Measurements from ENCODE around the gene PLPP6.

PLPP6 gene

DNA sequence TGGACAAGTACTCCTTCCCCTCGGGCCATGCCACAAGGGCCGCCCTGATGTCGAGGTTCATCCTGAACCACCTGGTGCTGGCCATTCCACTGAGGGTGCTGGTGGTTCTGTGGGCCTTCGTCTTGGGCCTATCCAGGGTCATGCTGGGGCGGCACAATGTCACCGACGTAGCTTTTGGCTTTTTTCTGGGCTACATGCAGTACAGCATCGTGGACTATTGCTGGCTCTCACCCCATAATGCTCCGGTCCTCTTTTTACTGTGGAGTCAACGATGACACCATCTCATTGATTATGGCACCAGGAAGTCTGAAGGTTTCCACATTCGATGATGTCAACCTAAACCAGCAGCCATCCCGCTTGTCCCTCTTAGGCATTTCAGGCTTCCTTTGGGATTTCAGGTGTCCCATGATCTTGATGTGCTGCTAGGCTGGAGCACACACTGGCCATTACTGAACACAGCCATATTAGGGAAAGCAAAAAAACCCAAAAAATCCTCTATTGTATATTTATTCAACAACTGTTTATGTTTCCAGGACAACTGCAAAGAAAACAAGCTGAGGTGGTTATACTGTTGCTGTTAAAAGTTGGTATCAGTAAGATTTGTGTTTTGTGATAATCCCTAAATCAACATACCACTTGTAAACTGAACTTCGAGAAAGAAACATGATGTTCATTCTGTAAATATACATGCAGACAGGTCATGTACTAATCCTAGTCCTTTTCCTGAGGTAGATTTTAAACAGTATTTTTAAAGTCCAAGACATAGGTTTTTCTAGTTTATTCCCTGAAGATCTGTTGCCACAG is 1.1 kb downstream of the PLPP6 start:
- DNase-seq: no peak

DNA sequence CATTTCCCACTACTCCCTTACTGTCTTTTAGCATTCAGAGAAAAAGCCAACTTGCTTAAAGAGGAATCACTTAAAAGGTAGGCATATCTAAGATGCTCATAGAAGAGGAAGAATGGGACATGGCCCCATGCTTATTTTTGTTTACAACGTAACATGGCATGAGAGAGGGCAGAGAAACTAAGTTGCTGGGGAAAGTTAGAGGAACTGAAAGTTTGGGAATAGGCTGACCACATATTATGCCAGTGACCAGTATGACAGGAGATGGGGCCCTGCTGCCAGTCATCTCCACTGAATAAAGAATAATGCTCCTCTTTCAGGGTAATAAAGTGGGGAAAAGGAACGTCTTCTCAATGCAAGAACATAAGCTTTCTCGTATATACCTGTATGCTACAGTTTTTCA is 1.9 kb downstream of the PLPP6 start:
- DNase-seq: no peak

DNA sequence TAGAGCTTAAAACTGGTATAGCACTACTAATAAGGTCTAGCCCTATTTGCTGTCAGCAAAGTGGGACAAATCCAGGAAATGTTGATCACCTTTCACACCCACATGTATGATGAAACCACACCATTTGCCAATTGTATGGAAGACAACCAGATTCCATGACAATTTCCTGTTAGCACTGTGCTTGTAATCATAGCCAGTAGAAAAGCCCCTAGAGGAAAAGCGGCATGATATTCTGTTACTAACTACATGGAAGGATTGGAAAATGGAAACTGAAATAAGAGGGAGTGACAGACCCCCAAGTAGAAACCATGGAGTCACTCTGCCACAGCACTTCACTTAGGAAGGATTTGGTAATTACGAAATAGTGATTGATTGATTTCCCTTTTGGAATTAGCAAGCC is 3.3 kb downstream of the PLPP6 start:
- DNase-seq: no peak

DNA sequence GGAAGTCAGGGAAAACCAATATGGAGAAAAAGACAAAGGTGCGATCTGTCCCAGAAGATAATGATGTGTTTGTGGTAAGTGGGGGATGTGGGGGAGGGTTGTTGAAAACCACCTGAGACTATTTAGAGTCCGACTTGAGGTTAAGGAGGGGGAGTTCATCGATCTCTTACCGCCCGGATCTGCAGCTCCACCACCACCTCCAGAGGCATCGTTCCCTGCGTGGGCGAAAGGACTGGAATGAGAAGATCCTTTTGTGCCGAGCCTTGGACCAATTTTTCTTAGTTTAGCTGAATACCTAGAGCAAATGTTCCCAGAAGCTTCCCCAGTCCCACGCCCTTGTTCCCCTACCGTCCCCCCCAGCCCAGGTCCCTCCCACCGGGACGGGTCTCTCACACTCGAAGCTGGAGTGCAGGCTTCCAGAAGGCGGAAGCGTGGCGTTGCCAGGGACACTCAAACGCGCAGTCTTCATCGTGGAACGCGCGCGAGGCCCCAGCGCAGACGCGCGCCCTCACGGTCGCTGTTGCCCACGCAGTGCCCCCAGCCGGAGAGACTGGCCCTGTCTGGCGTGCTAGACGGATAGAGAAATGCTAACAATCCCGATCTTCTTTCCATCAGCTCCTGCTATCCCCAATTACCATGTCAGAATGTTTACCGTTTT is 4.1 kb downstream of the PLPP6 start, which contains the start of gene SPATA6L:
Gene SPATA6L (minus strand): TSS at position 439 of the 658 bp plus-strand sequence. CDS start 230 bp downstream, at position 209.
- peak; percentile 77 for DNase-seq

DNA sequence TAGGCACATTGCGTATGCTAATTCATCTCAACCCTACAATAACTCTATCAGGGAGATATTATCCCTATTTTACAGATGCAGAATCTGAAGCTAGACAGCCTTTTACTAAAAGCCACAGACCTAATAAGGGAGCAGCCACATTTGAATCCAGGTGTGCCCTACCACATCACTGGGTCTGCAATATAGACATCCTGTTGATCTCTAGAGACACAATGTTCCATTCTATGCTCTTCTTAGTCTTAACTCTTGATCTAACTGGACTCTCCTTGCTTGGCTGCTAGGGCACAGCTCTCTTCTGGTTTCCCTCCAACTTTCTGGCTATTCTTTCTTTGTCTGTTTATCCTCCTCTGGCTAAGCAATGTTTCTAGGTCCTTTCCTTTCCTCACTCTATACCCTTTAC is 5.6 kb downstream of the PLPP6 start:
- no peak for DNase-seq

DNA sequence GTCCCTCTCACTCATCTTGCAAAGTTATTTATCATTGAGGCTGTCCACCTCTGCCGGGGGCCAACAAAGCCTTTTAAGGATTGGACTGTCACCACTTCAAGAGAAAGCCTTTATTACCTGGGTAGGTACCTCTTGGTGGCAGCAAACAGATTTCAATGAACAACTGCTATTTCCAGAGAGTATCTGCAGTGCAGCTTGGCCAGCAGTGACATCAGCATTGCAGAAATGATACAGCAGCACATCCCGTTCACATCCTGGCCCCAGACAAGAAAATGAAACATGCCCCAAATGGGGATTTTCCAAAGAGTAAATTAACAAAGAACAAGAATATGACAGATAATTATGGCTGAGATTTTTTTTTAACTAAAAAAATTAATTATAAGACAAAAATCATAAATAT is 6.5 kb downstream of the PLPP6 start:
- no peak for DNase-seq

DNA sequence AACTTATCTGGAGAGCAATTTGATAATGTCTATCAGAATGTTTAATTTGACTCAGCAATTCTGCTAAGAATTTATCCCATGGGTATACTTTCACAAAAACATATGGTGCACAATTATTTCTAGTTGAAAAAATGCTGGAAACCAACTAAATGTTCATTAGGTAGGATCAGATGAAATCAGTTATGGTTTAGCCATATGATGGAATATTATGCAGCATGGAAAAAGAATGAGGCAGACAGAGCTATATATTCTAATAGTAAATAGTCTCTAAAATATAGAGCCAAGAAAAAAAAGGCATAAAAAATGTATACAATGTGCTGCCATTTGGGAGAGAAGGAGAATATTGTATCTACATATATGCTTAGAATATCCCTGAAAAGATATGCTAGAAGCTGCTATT is 7.8 kb downstream of the PLPP6 start:
- DNase-seq: no peak

DNA sequence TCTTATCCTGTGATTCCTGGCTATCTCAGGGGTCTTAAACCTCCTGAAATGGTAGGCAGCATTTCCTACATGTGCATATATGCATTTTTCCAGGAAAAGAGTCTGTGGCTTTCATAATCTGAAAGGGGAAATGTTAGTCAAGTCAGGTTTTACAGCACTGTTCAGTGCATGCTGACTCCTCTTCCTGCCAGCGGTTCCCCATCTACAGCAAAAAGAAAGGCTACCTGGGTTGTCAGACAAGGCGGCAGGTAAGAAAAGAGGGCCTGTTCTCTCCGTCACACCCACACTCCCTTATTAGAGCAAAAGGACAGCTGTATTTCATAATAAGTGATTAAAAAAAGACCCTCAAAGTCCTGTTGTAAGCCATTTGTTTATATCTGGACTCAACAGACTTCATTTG is 8.5 kb downstream of the PLPP6 start:
- DNase-seq: peak; percentile 25

DNA sequence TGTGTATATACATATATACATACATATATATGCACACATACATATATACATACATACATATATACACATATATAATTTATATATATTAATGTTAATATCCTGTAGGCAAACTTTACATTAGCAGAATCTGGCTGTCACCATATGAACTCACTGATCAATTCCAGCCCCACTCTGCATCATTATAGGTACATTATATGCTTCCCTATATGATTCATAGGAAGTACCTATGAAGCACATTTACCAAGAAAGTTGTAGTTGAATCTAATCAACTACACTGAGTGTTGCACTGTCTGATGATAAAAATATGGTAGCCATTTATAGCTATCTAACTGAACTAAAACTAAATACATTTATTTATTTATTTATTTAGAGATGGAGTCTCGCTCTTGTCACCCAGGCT is 9.6 kb downstream of the PLPP6 start:
- DNase-seq: no peak

DNA sequence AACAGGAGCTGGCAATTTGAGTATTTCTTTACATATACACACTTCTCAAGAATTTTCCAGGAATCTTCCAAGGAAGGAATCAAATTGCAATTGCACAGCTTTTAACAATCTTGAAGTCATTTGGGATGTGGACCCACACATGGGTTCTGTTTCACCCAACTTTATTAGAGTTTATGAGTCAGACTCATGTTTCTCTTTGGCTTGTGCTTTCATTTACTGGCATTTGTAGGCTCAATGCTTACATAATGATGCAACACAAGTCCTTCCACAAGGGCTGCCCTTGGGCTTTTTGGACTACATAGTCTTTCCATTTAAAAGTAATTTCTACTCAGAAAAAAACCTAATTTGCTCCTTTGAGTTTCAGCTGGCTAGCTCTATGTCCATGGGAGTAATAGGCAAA is 12.7 kb downstream of the PLPP6 start:
- no peak for DNase-seq

DNA sequence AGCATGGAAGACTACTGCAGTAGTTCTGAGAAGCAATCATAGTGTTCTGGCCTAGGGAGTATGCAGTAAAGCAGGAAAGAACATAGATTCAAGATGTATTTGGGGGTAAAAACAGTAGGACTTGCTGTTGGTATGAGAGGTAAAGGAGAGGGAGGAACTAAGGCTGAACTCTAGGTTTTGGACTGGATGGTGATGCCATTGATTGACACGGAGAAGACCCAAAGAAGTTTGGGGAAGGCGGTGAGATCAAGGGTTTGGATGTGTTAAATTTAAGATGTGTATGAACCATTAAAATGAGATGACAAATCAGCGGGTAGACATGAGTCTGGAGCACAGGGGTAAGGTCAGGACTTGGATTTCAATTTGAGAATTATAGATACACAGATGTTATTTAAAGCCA is 15.3 kb downstream of the PLPP6 start:
- no peak for DNase-seq

DNA sequence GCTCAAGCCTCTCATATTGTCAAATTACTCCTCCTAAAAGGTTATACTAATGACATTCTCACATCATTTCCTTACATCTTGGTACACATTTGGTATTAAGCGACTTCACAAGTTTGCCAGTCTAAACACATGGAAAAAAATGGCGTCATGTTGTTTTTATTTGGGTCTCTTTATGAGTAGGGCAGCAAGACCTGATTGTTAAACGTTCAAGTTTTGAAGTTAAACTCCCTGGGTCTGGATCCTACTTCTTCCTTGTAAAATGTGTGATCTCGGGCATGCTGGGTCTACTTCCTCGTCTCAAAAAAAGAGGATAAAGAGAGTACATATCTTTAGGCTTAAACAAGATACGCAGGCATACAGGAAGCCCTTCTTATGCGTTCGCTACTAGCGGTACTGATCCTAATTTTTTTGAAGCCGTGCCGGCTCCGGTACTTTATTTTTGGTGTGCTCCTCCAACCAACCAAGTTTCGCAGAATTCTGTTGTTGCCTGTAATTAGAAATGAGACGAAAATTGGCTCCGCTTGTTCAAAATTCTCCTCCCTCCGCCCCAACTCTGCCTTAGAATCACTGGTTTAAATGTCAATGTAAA is 16.7 kb downstream of the PLPP6 start:
- peak; percentile 78 for DNase-seq

DNA sequence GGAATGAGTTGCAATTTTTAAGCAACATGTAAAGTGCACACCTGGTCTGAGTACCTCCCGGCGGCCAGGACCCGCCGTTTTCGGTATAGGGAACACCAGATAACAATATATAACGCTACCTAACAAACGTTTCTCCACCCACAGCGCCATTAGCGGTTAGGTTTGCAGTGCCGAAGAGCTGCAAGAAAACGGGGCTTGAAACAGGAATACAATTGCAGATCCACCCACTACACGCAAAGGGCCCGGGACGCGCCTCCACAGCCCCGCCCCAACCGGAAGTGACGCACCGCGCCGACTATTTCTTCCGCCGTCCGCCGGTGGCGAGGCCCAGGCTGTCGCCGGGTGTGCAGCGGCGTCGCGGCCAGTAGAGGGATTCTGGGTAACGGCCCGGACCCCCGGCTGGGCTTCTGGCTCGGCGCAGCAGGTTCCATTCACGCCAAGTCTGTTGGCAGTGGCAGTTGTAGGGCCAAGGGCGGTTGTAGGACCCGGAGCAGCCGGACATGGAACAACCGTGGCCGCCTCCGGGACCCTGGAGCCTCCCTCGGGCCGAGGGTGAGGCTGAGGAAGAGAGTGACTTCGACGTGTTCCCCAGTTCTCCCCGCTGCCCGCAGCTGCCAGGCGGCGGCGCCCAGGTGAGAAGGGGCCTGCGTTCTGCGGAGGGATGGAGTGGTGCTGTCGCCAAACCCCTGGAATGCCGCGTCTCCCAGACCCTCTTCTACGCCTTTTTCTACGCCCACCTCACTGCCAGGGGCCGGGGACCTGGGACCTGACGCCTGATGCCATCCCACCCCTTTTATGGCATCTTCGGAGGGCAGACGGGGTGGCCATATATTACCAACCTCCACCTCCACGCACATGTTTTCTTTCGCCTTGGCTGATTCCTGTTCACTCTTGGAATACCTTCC is 17.4 kb downstream of the PLPP6 start, which contains the start of gene CDC37L1:
Gene CDC37L1 (plus strand): TSS at position 302 of the 905 bp plus-strand sequence. CDS start 199 bp downstream, at position 501.
- peak; percentile 97 for DNase-seq

DNA sequence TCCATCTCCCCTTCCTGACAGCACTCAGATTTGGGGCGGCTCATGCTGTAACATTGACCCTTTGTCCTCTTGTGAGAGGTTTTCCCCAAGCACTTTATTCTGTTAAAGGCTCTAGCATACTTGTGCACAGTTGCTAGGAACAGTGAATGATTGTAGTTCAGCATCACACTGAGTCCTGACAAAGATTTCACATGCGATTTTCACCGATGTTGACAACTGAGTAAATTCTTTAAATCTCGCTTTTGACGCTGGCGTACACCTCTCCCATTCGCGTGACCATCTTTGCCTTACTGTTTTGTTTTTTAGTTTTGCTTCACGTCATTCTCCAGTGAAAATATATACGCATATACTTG is 18.1 kb downstream of the PLPP6 start:
- peak; percentile 24 for DNase-seq

DNA sequence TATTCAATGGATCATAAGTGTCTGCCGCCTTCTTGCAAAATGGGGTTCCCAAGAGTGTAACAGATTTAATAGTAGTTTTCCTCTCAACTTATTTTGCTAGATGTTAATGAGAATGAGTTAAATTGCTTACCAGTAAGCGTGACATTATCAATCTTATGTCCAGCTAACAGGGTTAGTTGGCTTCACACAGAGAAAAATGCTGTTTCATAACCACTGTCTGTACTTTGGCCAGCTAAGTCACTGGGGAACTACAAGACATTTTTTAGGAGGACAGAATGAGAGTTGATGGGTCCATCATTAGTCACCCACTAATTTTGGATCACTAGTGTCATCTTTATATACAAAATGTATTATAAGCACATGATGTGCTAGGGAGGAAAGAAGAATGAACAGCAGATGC is 18.7 kb downstream of the PLPP6 start:
- peak; percentile 41 for DNase-seq

DNA sequence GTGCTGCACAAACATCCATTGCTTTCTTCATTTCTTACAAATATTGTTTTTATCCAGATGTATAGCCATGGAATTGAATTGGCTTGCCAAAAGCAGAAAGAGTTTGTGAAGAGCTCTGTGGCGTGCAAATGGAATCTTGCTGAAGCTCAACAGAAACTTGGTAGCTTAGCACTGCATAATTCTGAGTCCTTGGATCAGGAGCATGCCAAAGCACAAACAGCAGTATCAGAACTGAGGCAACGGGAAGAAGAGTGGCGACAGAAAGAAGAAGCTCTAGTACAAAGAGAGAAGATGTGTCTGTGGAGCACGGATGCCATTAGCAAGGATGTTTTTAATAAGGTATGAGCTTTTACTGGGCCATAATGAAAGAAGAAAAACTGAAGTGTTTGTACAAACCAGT is 22.7 kb downstream of the PLPP6 start:
- no peak for DNase-seq

DNA sequence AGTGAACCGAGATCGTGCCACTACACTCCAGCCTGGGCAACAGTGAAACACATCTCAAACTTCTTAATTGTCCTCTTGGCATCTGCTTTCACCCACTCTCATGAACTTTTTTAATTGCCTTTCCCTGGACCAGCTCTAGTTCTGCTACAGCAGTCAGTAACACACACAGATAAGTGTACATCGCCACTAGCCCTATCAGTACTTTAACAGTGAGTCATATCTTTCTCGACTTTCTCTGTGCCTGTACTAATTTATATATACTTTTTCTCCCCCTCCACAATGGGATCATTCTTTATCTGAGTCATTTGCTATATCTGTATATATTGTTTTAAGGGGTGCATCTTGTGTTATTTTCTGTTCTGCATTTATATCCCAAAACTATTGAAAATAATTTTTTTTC is 24.0 kb downstream of the PLPP6 start:
- peak; percentile 73 for DNase-seq

DNA sequence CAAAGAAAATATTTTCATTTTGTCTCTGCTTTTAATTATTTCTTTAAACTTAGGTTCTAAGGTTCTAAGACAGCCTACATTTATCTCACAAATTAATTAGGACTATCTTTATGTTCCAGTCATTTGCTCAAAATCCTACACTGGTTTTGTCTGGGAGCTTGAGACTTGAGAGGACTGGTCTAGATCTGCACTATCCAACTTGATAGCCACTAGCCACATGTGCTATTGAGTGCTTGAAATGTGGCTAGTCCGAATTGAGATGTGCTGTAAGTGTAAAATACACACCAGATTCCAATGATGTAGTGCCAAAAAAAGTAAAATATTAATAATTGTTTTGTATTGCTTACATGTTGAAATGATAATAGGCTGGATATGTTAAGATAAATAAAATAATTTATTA is 24.5 kb downstream of the PLPP6 start:
- no peak for DNase-seq

DNA sequence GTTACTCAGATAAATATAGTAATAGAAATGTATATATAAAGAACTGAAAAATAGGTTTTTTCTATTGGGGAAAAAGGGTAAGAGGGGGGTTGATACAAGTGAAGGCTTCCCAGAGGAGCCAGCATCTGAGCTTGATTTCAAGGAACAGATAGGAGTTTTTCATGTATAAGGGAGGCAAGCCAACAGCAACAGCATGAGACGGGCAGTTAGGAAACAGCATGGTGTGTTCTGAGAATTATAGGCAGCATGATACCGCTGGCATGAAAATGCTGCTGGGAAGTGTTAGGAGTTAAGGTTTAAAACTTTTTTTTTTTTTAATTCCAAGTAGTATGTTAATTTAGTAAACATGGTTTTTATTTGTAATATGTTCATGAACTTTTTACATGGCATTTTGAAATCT is 26.9 kb downstream of the PLPP6 start:
- DNase-seq: peak; percentile 42

DNA sequence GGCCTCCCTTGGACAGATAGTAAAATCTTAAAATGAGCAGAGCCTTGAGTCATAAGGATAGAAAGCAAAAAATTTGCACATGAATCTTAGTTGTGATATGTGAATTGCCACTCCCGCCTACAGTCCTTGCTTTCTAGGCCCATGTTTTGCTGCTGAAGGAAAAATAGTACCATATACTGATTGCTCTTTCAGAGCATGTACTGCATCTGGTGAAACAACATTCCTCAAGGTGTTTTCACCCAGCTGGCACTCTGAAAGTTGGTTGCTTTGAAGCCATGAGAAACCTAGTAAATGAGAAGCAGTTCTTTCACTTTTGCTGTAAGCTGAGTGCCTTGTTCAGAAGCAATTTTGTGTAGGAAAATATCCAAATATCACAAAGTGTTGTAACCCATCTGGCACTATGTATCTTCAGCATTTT is 27.6 kb downstream of the PLPP6 start:
- DNase-seq: peak; percentile 23

DNA sequence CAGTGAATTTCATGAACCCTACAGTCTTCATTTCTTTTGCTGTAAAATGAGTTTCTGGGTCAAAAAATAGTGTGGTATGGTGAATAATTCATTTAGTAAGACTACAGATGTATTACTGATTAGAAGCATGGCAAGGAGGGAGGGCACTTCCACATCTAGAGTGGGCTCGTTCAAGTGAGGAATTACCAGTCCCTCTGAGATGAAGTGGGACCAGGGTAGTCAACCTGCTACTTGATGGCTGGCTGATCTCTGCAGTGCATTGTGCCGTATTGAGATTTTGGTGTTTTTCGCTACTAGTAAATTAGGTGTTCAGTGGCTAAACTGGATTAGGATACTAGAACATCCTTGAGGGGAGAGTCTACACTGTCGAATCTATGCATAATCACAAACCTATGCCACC is 28.1 kb downstream of the PLPP6 start:
- no peak for DNase-seq

DNA sequence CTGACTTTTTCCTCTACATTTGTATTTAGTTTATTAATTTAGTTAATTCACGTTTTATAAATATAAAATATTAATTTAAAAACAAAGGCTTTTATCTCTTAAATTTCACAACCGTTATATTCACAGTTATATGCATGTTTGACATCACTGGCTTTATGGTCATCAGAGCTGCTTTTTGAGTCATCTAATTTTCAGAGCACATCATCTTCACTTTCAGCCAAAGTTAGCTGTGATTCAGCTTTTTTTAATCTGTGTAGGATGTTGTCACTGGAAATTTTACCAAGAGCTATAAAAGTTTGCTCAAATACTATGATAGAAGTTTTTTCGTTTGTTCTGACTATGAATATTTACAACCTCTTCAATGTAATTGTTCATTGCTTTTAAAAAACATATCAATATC is 29.7 kb downstream of the PLPP6 start:
- DNase-seq: no peak

DNA sequence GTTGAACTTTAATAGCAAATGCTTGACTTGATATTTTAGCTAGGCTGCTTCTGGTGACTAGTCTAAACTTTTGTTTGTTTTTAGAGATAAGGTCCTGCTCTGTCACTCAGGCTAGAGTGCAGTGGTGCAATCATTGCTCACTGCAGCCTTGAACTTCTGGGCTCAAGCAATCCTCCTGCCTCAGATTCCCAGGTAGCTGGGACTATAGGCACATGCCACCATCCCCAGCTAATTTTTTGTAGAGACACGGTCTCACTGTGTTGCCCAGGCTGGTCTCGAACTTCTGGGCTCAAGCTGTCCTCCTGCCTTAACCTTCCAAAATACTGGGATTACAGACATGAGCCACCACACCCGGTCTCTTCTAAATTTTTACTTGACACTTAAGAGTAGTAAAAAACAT is 38.0 kb downstream of the PLPP6 start:
- peak; percentile 35 for DNase-seq

Data from hematopoietic multipotent progenitor cell treated with erythropoietin and hydrocortisone succinate and interleukin-3 and kit ligand, for 6 days (in vitro differentiated cells).